Measurements from ENCODE around the gene DEFB128.

- TF ChIP-seq EZH2 (IDR thresholded peaks at IDR 0.05; ENCODE audit: low read depth, unreplicated experiment) (no peak), CTCF (conservative IDR thresholded peaks at IDR 0.05; ENCODE audit: low read depth in 2 of 2) (no peak), POLR2AphosphoS5 (IDR thresholded peaks at IDR 0.05; ENCODE audit: low read depth) (no peak), REST (IDR thresholded peaks at IDR 0.05; ENCODE audit: unreplicated experiment) (no peak), EZH2phosphoT487 (IDR thresholded peaks at IDR 0.05; ENCODE audit: unreplicated experiment) (no peak)
These were observed 38.1 kb upstream of the DEFB128 start for GRCh38 chr20:227439-228105.

Data from GM23338 (cell line).